Measurements from ENCODE around the gene FREM2.

Gene FREM2

GRCh38 chr13:38766799-38767198 is 79.9 kb downstream of the FREM2 start:
- no peak for DNase-seq

- no peak for DNase-seq
Measured at GRCh38 chr13:38767506-38768265, 80.8 kb downstream of the FREM2 start.

- no peak for DNase-seq
Measured at GRCh38 chr13:38769526-38769925, 82.6 kb downstream of the FREM2 start.

- no peak for DNase-seq
Measured at GRCh38 chr13:38775085-38775484, 88.2 kb downstream of the FREM2 start.

GRCh38 chr13:38777347-38778119 is 90.7 kb downstream of the FREM2 start:
- no peak for DNase-seq

- no peak for DNase-seq
Measured at GRCh38 chr13:38781539-38781938, 94.7 kb downstream of the FREM2 start.

GRCh38 chr13:38784036-38784880 is 97.4 kb downstream of the FREM2 start:
- DNase-seq: no peak

GRCh38 chr13:38785042-38785441 is 98.2 kb downstream of the FREM2 start:
- no peak for DNase-seq

- DNase-seq: no peak
Measured at GRCh38 chr13:38785490-38785889, 98.6 kb downstream of the FREM2 start.

GRCh38 chr13:38787550-38787949 is 100.7 kb downstream of the FREM2 start:
- DNase-seq: no peak

GRCh38 chr13:38796890-38797289 is 110.0 kb downstream of the FREM2 start:
- DNase-seq: no peak

GRCh38 chr13:38803531-38803930 is 116.7 kb downstream of the FREM2 start:
- DNase-seq: no peak

GRCh38 chr13:38804061-38804460 is 117.2 kb downstream of the FREM2 start:
- DNase-seq: no peak

GRCh38 chr13:38804536-38804935 is 117.7 kb downstream of the FREM2 start:
- no peak for DNase-seq

- DNase-seq: no peak
Measured at GRCh38 chr13:38814331-38814730, 127.5 kb downstream of the FREM2 start.

GRCh38 chr13:38819053-38819452 is 132.2 kb downstream of the FREM2 start:
- DNase-seq: no peak

GRCh38 chr13:38819596-38819995 is 132.7 kb downstream of the FREM2 start:
- no peak for DNase-seq

GRCh38 chr13:38821770-38822551 is 135.1 kb downstream of the FREM2 start:
- DNase-seq: no peak

GRCh38 chr13:38824342-38824741 is 137.5 kb downstream of the FREM2 start:
- DNase-seq: no peak

- no peak for DNase-seq
Measured at GRCh38 chr13:38826182-38826813, 139.4 kb downstream of the FREM2 start.

- DNase-seq: no peak
Measured at GRCh38 chr13:38830442-38831045, 143.7 kb downstream of the FREM2 start.

GRCh38 chr13:38844581-38844980 is 157.7 kb downstream of the FREM2 start:
- DNase-seq: no peak

Data from GF-D8 (cell line).